Stimulated activated naive B cell treated with anti-CD40 and anti-IgM and Interleukin-4, amounts not matched to agents 10 μg/mL and 1 μg/mL and 100 μg/mL, for 72 hours (primary cell): ENCODE results near the gene FAM107B.

Source experiments
- ATAC-seq, 2 donors: fragments of 150-1000 bp; cut with Tn5 transposase; replicated peaks; 2 replicates each; pipeline ENCODE4 v1.10.0; 2021; ENCODE audit warnings: moderate library complexity in 1 of 2
- DNase-seq: peaks from one replicate; pipeline ENCODE4 v3.0.0; 2021
- H3K27ac Mint-ChIP-seq: one replicate; pipeline ENCODE4 v1.8.0; 2022; ENCODE audit warnings: mild to moderate bottlenecking, mixed read lengths
- H3K27me3 Mint-ChIP-seq, 2 donors: one replicate each; pipeline ENCODE4 v1.8.0; 2022; ENCODE audit warnings: mixed read lengths in 2 of 2
- H3K36me3 Mint-ChIP-seq, 2 donors: one replicate each; pipeline ENCODE4 v1.8.0; 2022; ENCODE audit warnings: mixed read lengths in 2 of 2, mild to moderate bottlenecking in 1 of 2
- H3K4me1 Mint-ChIP-seq, 2 donors: one replicate each; pipeline ENCODE4 v1.8.0; 2022; ENCODE audit warnings: mixed read lengths in 2 of 2, mild to moderate bottlenecking in 1 of 2
- H3K4me3 Mint-ChIP-seq, 2 donors: one replicate each; pipeline ENCODE4 v1.8.0; 2022; ENCODE audit warnings: mild to moderate bottlenecking in 2 of 2, mixed read lengths in 2 of 2, moderate library complexity in 1 of 2
- H3K9me3 Mint-ChIP-seq, 2 donors: one replicate each; pipeline ENCODE4 v1.8.0; 2022; ENCODE audit warnings: mixed read lengths in 2 of 2, mild to moderate bottlenecking in 1 of 2

The FAM107B gene

GRCh38 chr10:14558025-14558424, 216.7 kb downstream of the FAM107B start:
- H3K27ac Mint-ChIP-seq: peak overlapping the region; percentile 63
- H3K4me3 Mint-ChIP-seq: peak overlapping the region in 1 of 2 donors; percentile 0

GRCh38 chr10:14557567-14557966, 217.1 kb downstream of the FAM107B start:
- Mint-ChIP-seq H3K36me3 (peaks cover 21 to 24% of the 10 kb centered on the region in 2 donors), H3K27ac (peak overlapping the region; percentile 63), H3K4me1 (peaks cover 66 to 93% of the 10 kb centered on the region in 2 donors), H3K4me3 (no peak overlapping the region), H3K27me3 (no peaks in the 10 kb centered on the region), H3K9me3 (peaks cover 0 to 2% of the 10 kb centered on the region in 2 donors)
- DNase-seq (no peak), ATAC-seq (no peak)

More at GRCh38 chr10:14558025-14558424, 216.7 kb downstream of the FAM107B start:
- Mint-ChIP-seq H3K4me1 (peaks cover 67 to 95% of the 10 kb centered on the region in 2 donors), H3K27me3 (no peaks in the 10 kb centered on the region), H3K9me3 (peaks cover 0 to 2% of the 10 kb centered on the region in 2 donors), H3K36me3 (peaks cover 19 to 21% of the 10 kb centered on the region in 2 donors)
- no peak for DNase-seq
- ATAC-seq: no peak

- peak; percentile 68 to 70 for ATAC-seq
- Mint-ChIP-seq H3K36me3 (peaks cover 29 to 31% of the 10 kb centered on the region in 2 donors), H3K4me1 (peaks cover 67 to 92% of the 10 kb centered on the region in 2 donors), H3K27ac (peak overlapping the region; percentile 63), H3K4me3 (peak overlapping the region; percentile 17 to 23), H3K9me3 (peaks cover 0 to 2% of the 10 kb centered on the region in 2 donors), H3K27me3 (no peaks in the 10 kb centered on the region)
- peak; percentile 25 for DNase-seq
These were observed 218.3 kb downstream of the FAM107B start for GRCh38 chr10:14556285-14556956.

- H3K27ac Mint-ChIP-seq: peak overlapping the region; percentile 63
- H3K4me1 Mint-ChIP-seq: peaks cover 63 to 92% of the 10 kb centered on the region in 2 donors
- peaks cover 0 to 2% of the 10 kb centered on the region in 2 donors for H3K9me3 Mint-ChIP-seq
- peaks cover 28% of the 10 kb centered on the region in 2 donors for H3K36me3 Mint-ChIP-seq
- no peaks in the 10 kb centered on the region for H3K27me3 Mint-ChIP-seq
- ATAC-seq (no peak), DNase-seq (no peak)
- peak overlapping the region; percentile 3 to 62 for H3K4me3 Mint-ChIP-seq
These were observed 218.9 kb downstream of the FAM107B start for GRCh38 chr10:14555807-14556206.

GRCh38 chr10:14554491-14555205, 220.0 kb downstream of the FAM107B start:
- Mint-ChIP-seq H3K4me3 (peak overlapping the region; percentile 58 to 63), H3K9me3 (no peaks in the 10 kb centered on the region), H3K27ac (peak overlapping the region; percentile 88), H3K36me3 (peaks cover 22 to 27% of the 10 kb centered on the region in 2 donors), H3K27me3 (no peaks in the 10 kb centered on the region), H3K4me1 (peaks cover 61 to 92% of the 10 kb centered on the region in 2 donors)
- DNase-seq (no peak), ATAC-seq (peak; percentile 55 to 58)

- no peak for DNase-seq
- peak overlapping the region; percentile 88 for H3K27ac Mint-ChIP-seq
- peak overlapping the region; percentile 58 to 63 for H3K4me3 Mint-ChIP-seq
- no peaks in the 10 kb centered on the region for H3K9me3 Mint-ChIP-seq
- peaks cover 63 to 92% of the 10 kb centered on the region in 2 donors for H3K4me1 Mint-ChIP-seq
- no peak for ATAC-seq
- peaks cover 25 to 31% of the 10 kb centered on the region in 2 donors for H3K36me3 Mint-ChIP-seq
- H3K27me3 Mint-ChIP-seq: no peaks in the 10 kb centered on the region
These were observed 220.6 kb downstream of the FAM107B start for GRCh38 chr10:14554091-14554490.

- no peaks in the 10 kb centered on the region for H3K9me3 Mint-ChIP-seq
- H3K36me3 Mint-ChIP-seq: peaks cover 23 to 31% of the 10 kb centered on the region in 2 donors
- no peaks in the 10 kb centered on the region for H3K27me3 Mint-ChIP-seq
- H3K4me3 Mint-ChIP-seq: no peak overlapping the region
- peak overlapping the region; percentile 28 for H3K27ac Mint-ChIP-seq
- no peak for DNase-seq
- H3K4me1 Mint-ChIP-seq: peaks cover 58 to 92% of the 10 kb centered on the region in 2 donors
- peak; percentile 49 to 51 for ATAC-seq
These were observed 221.2 kb downstream of the FAM107B start for GRCh38 chr10:14553448-14553847.

- ATAC-seq: no peak
These were observed 222.7 kb downstream of the FAM107B start for GRCh38 chr10:14552015-14552414.

GRCh38 chr10:14550471-14550981, 224.2 kb downstream of the FAM107B start:
- Mint-ChIP-seq H3K27ac (no peak overlapping the region), H3K36me3 (peaks cover 28 to 40% of the 10 kb centered on the region in 2 donors), H3K4me3 (no peak overlapping the region), H3K4me1 (peaks cover 51 to 90% of the 10 kb centered on the region in 2 donors), H3K9me3 (peaks cover 0 to 1% of the 10 kb centered on the region in 2 donors), H3K27me3 (no peaks in the 10 kb centered on the region)
- DNase-seq (no peak), ATAC-seq (peak; percentile 39)

More at GRCh38 chr10:14552015-14552414, 222.7 kb downstream of the FAM107B start:
- peak overlapping the region; percentile 15 for H3K27ac Mint-ChIP-seq
- peaks cover 0 to 1% of the 10 kb centered on the region in 2 donors for H3K9me3 Mint-ChIP-seq
- H3K4me1 Mint-ChIP-seq: peaks cover 58 to 90% of the 10 kb centered on the region in 2 donors
- no peaks in the 10 kb centered on the region for H3K27me3 Mint-ChIP-seq
- peaks cover 26 to 36% of the 10 kb centered on the region in 2 donors for H3K36me3 Mint-ChIP-seq
- DNase-seq: no peak
- no peak overlapping the region for H3K4me3 Mint-ChIP-seq

GRCh38 chr10:14549496-14549895, 225.2 kb downstream of the FAM107B start:
- Mint-ChIP-seq H3K9me3 (peaks cover 0 to 1% of the 10 kb centered on the region in 2 donors), H3K36me3 (peaks cover 28 to 40% of the 10 kb centered on the region in 2 donors), H3K27me3 (no peaks in the 10 kb centered on the region), H3K4me3 (no peak overlapping the region), H3K27ac (peak overlapping the region; percentile 34), H3K4me1 (peaks cover 50 to 84% of the 10 kb centered on the region in 2 donors)
- DNase-seq: no peak
- no peak for ATAC-seq

- ATAC-seq (no peak), DNase-seq (no peak)
- H3K4me1 Mint-ChIP-seq: peaks cover 48 to 84% of the 10 kb centered on the region in 2 donors
- peaks cover 0 to 1% of the 10 kb centered on the region in 2 donors for H3K9me3 Mint-ChIP-seq
- peaks cover 25 to 40% of the 10 kb centered on the region in 2 donors for H3K36me3 Mint-ChIP-seq
- no peak overlapping the region for H3K4me3 Mint-ChIP-seq
- H3K27ac Mint-ChIP-seq: no peak overlapping the region
- no peaks in the 10 kb centered on the region for H3K27me3 Mint-ChIP-seq
These were observed 225.7 kb downstream of the FAM107B start for GRCh38 chr10:14548970-14549369.

- Mint-ChIP-seq H3K9me3 (peaks cover 0 to 1% of the 10 kb centered on the region in 2 donors), H3K36me3 (peaks cover 25 to 40% of the 10 kb centered on the region in 2 donors), H3K4me3 (no peak overlapping the region), H3K27me3 (no peaks in the 10 kb centered on the region), H3K4me1 (peaks cover 51 to 85% of the 10 kb centered on the region in 2 donors), H3K27ac (no peak overlapping the region)
- ATAC-seq (no peak), DNase-seq (no peak)
These were observed 226.2 kb downstream of the FAM107B start for GRCh38 chr10:14548474-14548873.

- peaks cover 20 to 34% of the 10 kb centered on the region in 2 donors for H3K36me3 Mint-ChIP-seq
- DNase-seq: no peak
- no peak overlapping the region for H3K4me3 Mint-ChIP-seq
- peaks cover 0 to 1% of the 10 kb centered on the region in 2 donors for H3K9me3 Mint-ChIP-seq
- peaks cover 47 to 84% of the 10 kb centered on the region in 2 donors for H3K4me1 Mint-ChIP-seq
- peak in 1 of 2 donors; percentile 29 for ATAC-seq
- H3K27ac Mint-ChIP-seq: peak overlapping the region; percentile 94
- no peaks in the 10 kb centered on the region for H3K27me3 Mint-ChIP-seq
These were observed 226.9 kb downstream of the FAM107B start for GRCh38 chr10:14547816-14548215.

GRCh38 chr10:14545827-14546226, 228.9 kb downstream of the FAM107B start:
- Mint-ChIP-seq H3K27ac (no peak overlapping the region), H3K9me3 (peaks cover 0 to 1% of the 10 kb centered on the region in 2 donors), H3K36me3 (peaks cover 18 to 35% of the 10 kb centered on the region in 2 donors), H3K4me3 (no peak overlapping the region), H3K4me1 (peaks cover 44 to 75% of the 10 kb centered on the region in 2 donors), H3K27me3 (no peaks in the 10 kb centered on the region)
- ATAC-seq (peak in 1 of 2 donors; percentile 23), DNase-seq (no peak)
